Fibroblast of pulmonary artery (primary cell): ENCODE measurements around the gene FUT1.

Experiments
- DNase-seq: peaks from one replicate; pipeline ENCODE4 v3.0.0-alpha.2; 2010; ENCODE audit warnings: low read depth
- H3K4me3 ChIP-seq: replicated peaks from 2 replicates; pipeline ENCODE4 v1.5.1; 2011; ENCODE audit warnings: low read depth, mild to moderate bottlenecking, control low read depth, low read length, moderate library complexity
- TF ChIP-seq, protein P1 (sequence below): IDR thresholded peaks from 2 replicates; pipeline ENCODE4 v1.5.1; 2011; ENCODE audit warnings: mild to moderate bottlenecking, control low read depth, low read length, inconsistent platforms; ENCODE audit errors: missing control alignments

The FUT1 gene

GRCh38 chr19:48746110-48746509, 6.3 kb downstream of the FUT1 start:
- DNase-seq: no peak
- no peak overlapping the region for H3K4me3 ChIP-seq
- TF ChIP-seq, protein P1, sequence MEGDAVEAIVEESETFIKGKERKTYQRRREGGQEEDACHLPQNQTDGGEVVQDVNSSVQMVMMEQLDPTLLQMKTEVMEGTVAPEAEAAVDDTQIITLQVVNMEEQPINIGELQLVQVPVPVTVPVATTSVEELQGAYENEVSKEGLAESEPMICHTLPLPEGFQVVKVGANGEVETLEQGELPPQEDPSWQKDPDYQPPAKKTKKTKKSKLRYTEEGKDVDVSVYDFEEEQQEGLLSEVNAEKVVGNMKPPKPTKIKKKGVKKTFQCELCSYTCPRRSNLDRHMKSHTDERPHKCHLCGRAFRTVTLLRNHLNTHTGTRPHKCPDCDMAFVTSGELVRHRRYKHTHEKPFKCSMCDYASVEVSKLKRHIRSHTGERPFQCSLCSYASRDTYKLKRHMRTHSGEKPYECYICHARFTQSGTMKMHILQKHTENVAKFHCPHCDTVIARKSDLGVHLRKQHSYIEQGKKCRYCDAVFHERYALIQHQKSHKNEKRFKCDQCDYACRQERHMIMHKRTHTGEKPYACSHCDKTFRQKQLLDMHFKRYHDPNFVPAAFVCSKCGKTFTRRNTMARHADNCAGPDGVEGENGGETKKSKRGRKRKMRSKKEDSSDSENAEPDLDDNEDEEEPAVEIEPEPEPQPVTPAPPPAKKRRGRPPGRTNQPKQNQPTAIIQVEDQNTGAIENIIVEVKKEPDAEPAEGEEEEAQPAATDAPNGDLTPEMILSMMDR: no peak

DNA sequence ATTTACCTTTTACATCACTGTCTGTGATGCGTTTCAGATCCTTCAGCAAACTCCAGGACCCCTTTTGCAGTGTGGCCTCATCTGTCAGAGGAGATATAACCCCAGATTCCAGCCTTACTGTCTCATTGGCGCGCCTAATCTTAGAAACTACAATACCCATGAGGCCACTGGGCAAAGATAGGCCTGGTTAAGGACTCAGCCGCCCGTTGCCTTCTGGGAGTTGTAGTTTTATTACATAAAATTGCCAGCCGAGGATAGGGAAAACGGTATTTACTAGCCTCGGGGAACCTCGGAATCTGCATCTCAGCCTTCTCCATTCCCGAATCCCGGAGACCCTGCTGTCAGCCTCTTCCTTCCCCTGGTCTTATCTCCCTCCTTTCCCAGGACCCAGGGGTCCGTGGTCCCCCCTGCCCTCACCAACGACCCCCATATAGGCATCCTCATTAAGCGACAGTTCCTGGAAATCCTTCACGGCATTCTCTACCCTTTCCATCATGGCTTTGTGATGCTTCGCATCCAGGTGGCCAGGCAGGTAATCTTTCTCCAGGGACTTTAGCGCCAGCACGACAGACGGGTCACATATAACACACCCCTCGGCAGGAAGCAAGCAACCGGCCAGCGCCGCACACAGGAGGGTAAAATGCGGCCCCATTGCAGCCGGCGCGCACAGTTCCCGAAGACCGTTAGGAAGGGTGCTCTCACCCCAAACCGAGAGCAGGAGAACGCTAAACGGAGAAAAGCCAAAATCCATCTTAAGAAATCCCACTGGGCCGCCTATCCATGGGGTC, 7.0 kb downstream of the FUT1 start:
- H3K4me3 ChIP-seq: no peak overlapping the region
- TF ChIP-seq, protein P1: no peak
- DNase-seq: peak; percentile 72

DNA sequence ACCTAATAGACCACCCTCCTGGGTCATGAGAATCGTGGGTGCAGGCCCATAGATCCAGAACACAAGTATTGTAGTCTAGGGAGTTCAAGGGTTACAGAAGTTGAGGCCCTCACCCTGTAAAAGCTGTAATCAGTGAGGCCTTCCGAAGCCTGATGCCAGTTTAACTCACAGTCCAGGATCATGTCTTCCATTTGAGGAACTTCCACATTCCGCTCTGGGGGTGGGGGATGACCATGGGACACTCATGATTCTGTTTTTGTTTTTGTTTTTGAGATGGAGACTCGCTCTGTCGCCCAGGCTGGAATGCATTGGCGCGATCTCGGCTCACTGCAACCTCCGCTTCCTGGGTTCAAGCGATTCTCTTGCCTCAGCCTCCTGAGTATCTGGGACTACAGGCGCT, 10.3 kb downstream of the FUT1 start:
- no peak overlapping the region for H3K4me3 ChIP-seq

GRCh38 chr19:48741129-48741999, 11.1 kb downstream of the FUT1 start:
- TF ChIP-seq, protein P1: no peak
- H3K4me3 ChIP-seq: no peak overlapping the region
- DNase-seq: no peak

More for the DNA sequence above, 10.3 kb downstream of the FUT1 start:
- no peak for DNase-seq
- TF ChIP-seq, protein P1: no peak

GRCh38 chr19:48740164-48740972, 12.1 kb downstream of the FUT1 start, which contains the start of gene RASIP1:
RASIP1 (minus strand) TSS chr19:48740610; CDS start chr19:48740282, 328 bp downstream.
- TF ChIP-seq, protein P1: no peak
- DNase-seq: no peak
- no peak within 1 kb of the TSS for H3K4me3 ChIP-seq

DNA sequence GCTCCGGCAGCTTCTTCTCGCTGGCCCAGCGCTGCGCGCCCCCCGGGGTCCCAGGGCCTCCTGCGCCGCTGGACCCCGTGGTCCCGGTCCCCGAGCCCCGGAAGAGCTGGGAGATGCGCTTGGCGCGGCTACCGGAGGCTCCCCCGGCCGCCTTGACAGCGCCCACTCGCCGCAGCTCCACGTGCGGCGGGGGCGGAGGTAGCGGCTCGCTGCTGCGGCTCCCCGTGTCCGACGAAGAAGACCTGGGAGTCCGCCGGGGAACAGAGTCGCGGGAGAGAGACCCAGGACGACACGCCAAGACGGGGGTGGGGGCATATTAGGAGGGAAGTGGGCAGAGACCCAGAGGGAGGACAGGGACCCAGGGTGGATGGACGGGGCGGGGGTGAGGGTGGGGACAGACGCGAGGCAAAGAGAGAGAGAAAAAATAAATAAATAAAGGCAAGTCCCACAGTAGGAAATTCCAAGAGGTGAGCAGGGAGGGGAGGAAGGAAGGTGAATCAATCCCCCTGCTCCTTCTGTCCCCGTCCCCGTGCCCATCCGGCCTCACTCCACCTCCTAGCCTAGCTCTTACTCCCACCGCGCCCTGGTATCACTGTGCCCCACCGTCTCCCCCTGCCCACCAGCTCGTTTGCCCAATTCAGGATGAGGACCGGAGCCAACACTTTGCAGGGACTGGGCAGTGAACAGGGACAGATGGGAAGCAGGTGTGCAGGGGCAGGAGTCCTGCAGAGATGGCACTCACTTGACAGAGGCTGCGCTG, 12.9 kb downstream of the FUT1 start:
- DNase-seq: no peak
- peak overlapping the region; percentile 19 for H3K4me3 ChIP-seq
- TF ChIP-seq, protein P1: no peak
